Pancreas (tissue), 10 donors: ENCODE results near the gene VTA1. TPM values are rescaled to one million over a fixed set of nuclear protein-coding genes. Genes with fewer than 3 reads are reported as not detected.

Experiments used
- ATAC-seq, 4 donors: fragments of 200-7000 bp; cut with Tn5 transposase; one replicate each; pipeline versions ENCODE4 v1.8.0 to v1.9.1; 2020; ENCODE audit warnings: mild to moderate bottlenecking in 4 of 4, moderate library complexity in 4 of 4
- DNase-seq, 6 donors: peaks; one replicate each; pipeline ENCODE4 v3.0.0-alpha.2; 2020
- FAIRE-seq: peaks from 2 replicates; lab custom pipeline; 2012; peaks lifted over from hg19 to GRCh38; lab: Jason Lieb, UNC
- H3K27ac ChIP-seq, 4 donors: fragments of 200-600 bp; sonication (generic); 1 replicate in 3 of 4; 2 replicates in 1 of 4; pipeline versions ENCODE4 v1.5.0 to v1.8.0; 2020
- H3K27me3 ChIP-seq, 4 donors: fragments of 200-600 bp; one replicate each; pipeline ENCODE4 v1.8.0; 2021
- H3K36me3 ChIP-seq, 3 donors: fragments of 200-600 bp; sonication (generic) in 1 of 3; one replicate each; pipeline versions ENCODE4 v1.5.0 to v1.8.0; 2020 to 2021
- H3K4me1 ChIP-seq, 3 donors: fragments of 200-600 bp; one replicate each; pipeline ENCODE4 v1.8.0; 2021
- H3K4me3 ChIP-seq, 4 donors: fragments of 200-600 bp; sonication (generic) in 2 of 4; one replicate each; pipeline versions ENCODE4 v1.5.0 to v1.8.0; 2020 to 2021
- H3K9me3 ChIP-seq, 4 donors: fragments of 200-600 bp; one replicate each; pipeline ENCODE4 v1.8.0; 2021
- WGBS, 2 donors: extraction: QIAGEN DNeasy Blood & Tissue Kit; methylation state at CpG; one replicate each; pipeline ENCODE4 v1.1.7; 2013; 5-methylcytosine and 5-hydroxymethylcytosine counted together
- intact Hi-C, 3 donors: fragments of 100-400 bp; cut with DNase I; formaldehyde crosslinking; loops; one replicate each; pipeline versions ENCODE4 v1.11.1 to v1.14.2; 2022
- polyA plus RNA-seq, 2 donors: library from polyadenylated mRNA; stranded (reverse); fragments of 200-250 nt; gene quantifications; one replicate each; pipeline ENCODE4 v1.2.3, GENCODE V29; 2013
- total RNA-seq, 6 donors: library from RNA; stranded (reverse); fragmentation: NEBNext Ultra II Directional in 4 of 6; extraction: Animal tissue kit (Norgen Biotek cat#: 25700) in 4 of 6; gene quantifications; one replicate each; pipeline versions ENCODE4 v1.2.1 to v1.2.4, GENCODE V29; 2021 to 2023
- TF ChIP-seq, protein P1 (sequence below), 4 donors: fragments of 200-600 bp; sonication (generic) in 3 of 4; IDR thresholded peaks; one replicate each; pipeline versions ENCODE4 v1.5.0 to v1.8.0; 2021; ENCODE audit warnings: antibody characterized with exemption in 4 of 4
- donor health status: healthy with polysubstance abuse.
- donor health status: DM: no; HTN: no; CAD: no; lungs with moderate emphysema.
- donor health status: DM: no; HTN: no; CAD: no.
- donor health status: control.
- donor health status: control.
- donor health status: Bipolar disorder and iron deficiency.
- donor health status: DM: yes; HTN: yes; CAD: no.
- donor health status: DM: no; HTN: no; CAD: no.
- donor health status: DM: no; HTN: no; CAD: no.
- donor health status: DM: yes; HTN: yes; CAD: no.

Gene VTA1
- total and polyA plus RNA-seq, 8 donors, result 6.2 to 20.3 (median 14.1) TPM

DNA sequence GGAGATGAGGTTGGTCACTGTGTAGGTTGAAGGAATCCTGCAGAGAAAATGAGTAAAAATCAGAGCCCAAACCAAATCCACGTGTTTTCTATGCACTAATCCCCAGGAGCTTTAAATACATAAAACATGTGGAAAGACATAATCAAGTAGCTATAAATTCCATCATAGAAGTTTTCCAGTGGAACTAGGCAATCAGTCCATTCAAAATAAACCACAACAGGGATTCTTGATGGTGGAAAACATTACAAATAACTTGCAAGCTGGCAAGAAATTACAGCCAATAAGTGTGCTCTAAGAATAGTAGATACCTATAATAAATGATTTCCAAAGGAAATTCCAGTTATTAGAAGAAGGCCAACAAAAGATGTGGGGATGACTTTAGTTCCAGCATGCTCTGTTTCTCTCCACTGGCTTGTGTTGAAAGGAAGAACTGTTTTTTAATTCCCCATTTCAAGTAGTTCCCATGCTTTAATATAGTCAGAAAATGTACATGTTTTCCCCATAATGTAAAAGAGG, 104.9 kb downstream of the VTA1 start:
- H3K4me1 ChIP-seq, result no peaks in the 10 kb centered on the region
- no peaks in the 10 kb centered on the region for H3K9me3 ChIP-seq
- no peak overlapping the region for H3K27ac ChIP-seq
- no peaks in the 10 kb centered on the region for H3K27me3 ChIP-seq
- WGBS, 2 donors, result 27 to 50% methylated on average over 1 of the region's 1 CpG
- no peak for ATAC-seq
- no peak overlapping the region for H3K4me3 ChIP-seq
- TF ChIP-seq, protein P1, sequence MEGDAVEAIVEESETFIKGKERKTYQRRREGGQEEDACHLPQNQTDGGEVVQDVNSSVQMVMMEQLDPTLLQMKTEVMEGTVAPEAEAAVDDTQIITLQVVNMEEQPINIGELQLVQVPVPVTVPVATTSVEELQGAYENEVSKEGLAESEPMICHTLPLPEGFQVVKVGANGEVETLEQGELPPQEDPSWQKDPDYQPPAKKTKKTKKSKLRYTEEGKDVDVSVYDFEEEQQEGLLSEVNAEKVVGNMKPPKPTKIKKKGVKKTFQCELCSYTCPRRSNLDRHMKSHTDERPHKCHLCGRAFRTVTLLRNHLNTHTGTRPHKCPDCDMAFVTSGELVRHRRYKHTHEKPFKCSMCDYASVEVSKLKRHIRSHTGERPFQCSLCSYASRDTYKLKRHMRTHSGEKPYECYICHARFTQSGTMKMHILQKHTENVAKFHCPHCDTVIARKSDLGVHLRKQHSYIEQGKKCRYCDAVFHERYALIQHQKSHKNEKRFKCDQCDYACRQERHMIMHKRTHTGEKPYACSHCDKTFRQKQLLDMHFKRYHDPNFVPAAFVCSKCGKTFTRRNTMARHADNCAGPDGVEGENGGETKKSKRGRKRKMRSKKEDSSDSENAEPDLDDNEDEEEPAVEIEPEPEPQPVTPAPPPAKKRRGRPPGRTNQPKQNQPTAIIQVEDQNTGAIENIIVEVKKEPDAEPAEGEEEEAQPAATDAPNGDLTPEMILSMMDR (IDR thresholded peaks at IDR 0.05), result no peak
- no peak for DNase-seq
- intact Hi-C loops, result no loop called here
- no peak for FAIRE-seq
- no peaks in the 10 kb centered on the region for H3K36me3 ChIP-seq

DNA sequence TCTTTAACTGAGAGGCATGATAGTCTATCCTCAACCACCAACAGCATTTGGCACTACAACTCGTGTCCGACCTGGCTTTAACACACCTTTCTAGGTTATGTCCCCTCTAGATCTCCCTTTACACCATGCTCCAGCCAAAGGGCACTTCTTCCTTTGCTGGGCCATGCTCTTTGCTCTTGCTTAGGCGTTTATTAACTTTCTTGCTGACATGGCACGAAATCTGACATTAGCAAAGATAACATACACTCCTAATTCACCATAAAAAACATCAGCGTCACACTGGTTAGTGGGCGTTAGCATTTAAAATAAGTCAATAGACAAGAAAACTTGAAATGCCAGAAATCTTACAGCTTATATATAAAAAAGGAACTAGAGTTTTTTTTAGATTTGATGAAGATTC, 107.5 kb downstream of the VTA1 start:
- H3K9me3 ChIP-seq, result no peaks in the 10 kb centered on the region
- ATAC-seq (no peak), DNase-seq (no peak), FAIRE-seq (no peak)
- H3K4me3 ChIP-seq, result no peak overlapping the region
- H3K4me1 ChIP-seq, result no peaks in the 10 kb centered on the region
- no peaks in the 10 kb centered on the region for H3K27me3 ChIP-seq
- H3K36me3 ChIP-seq, result no peaks in the 10 kb centered on the region
- intact Hi-C loops, result no loop called here
- no peak overlapping the region for H3K27ac ChIP-seq
- 62 to 73% methylated on average over 6 of the region's 6 CpGs for WGBS, 2 donors
- TF ChIP-seq, protein P1 (IDR thresholded peaks at IDR 0.05), result no peak

DNA sequence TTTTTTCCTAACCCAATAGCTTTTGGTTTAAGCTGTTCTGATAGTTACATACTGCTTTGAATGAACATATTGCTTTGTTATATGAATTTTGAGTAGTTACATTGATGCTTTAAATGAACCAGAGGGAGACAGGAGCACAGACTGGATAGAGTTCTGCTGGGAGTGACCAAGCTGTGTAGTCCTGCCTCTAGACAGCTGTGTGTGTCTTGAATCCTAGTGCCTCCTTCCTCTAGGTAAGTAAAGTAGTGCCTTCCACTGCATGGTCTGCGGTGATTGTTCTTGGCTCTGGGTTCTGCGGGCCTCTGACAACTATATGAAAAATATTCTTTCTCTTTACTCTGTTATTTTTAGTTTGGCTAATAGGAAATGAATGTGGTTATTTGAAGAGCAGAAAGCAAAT, 108.7 kb downstream of the VTA1 start:
- H3K36me3 ChIP-seq, result no peaks in the 10 kb centered on the region
- no peak overlapping the region for H3K27ac ChIP-seq
- DNase-seq (no peak), ATAC-seq (no peak), FAIRE-seq (no peak)
- no peaks in the 10 kb centered on the region for H3K27me3 ChIP-seq
- TF ChIP-seq, protein P1 (IDR thresholded peaks at IDR 0.05), result no peak
- WGBS, 2 donors, result 11 to 20% methylated on average over 2 of the region's 2 CpGs
- no peak overlapping the region for H3K4me3 ChIP-seq
- intact Hi-C loops, result no loop called here
- no peaks in the 10 kb centered on the region for H3K9me3 ChIP-seq
- no peaks in the 10 kb centered on the region for H3K4me1 ChIP-seq

DNA sequence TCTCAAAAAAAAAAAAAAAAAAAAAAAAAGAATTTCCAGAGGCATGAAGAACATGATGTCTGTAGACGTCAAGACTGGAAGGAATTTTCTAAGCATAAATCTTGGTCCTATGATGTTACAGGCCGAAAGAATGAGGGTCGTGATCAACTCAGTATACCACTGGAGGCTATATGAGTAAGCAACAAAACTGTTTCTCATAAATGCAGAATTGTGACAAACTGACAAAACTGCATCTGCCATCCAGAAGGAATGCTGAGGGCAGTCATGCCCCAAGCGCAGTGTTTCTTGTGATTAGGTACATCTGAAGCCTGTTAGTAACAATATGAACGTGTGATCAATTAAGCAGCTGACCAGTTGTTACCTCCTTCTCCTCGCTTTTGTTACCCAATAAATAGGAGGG, 111.2 kb downstream of the VTA1 start:
- intact Hi-C loops, result no loop called here
- no peak for ATAC-seq
- H3K4me3 ChIP-seq, result no peak overlapping the region
- TF ChIP-seq, protein P1 (IDR thresholded peaks at IDR 0.05), result no peak
- H3K36me3 ChIP-seq, result no peaks in the 10 kb centered on the region
- H3K9me3 ChIP-seq, result no peaks in the 10 kb centered on the region
- DNase-seq, result no peak
- H3K27ac ChIP-seq, result no peak overlapping the region
- no peaks in the 10 kb centered on the region for H3K27me3 ChIP-seq
- 79 to 87% methylated on average over 6 of the region's 6 CpGs for WGBS, 2 donors
- H3K4me1 ChIP-seq, result no peaks in the 10 kb centered on the region
- no peak for FAIRE-seq

- ATAC-seq (no peak), DNase-seq (no peak), FAIRE-seq (no peak)
- TF ChIP-seq, protein P1 (IDR thresholded peaks at IDR 0.05), result no peak
- Histone ChIP-seq H3K36me3 (no peaks in the 10 kb centered on the region), H3K9me3 (no peaks in the 10 kb centered on the region), H3K27ac (no peak overlapping the region), H3K4me1 (no peaks in the 10 kb centered on the region), H3K4me3 (no peak overlapping the region), H3K27me3 (no peaks in the 10 kb centered on the region)
- intact Hi-C loops, result no loop called here
- 79 to 90% methylated on average over 8 of the region's 8 CpGs for WGBS, 2 donors
These were observed 111.7 kb downstream of the VTA1 start for GRCh38 chr6:142258757-142259156.
